Thoracic aorta (tissue), 2 donors: ENCODE data around the gene MTMR12. TPM values are rescaled to one million over a fixed set of nuclear protein-coding genes. Genes with fewer than 3 reads are reported as not detected.

Source experiments
- ATAC-seq: fragments of 150-250 bp; one replicate; pipeline ENCODE4 v1.8.0; 2017; ENCODE audit warnings: low read depth; ENCODE audit not compliant: insufficient number of reproducible peaks, low FRiP score
- DNase-seq: peaks from one replicate; pipeline ENCODE4 v3.0.0-alpha.2; 2020; ENCODE audit warnings: low spot score
- H3K27ac ChIP-seq, 2 donors: fragments of 200-600 bp; sonication (generic); 1 replicate in 1 of 2; 2 replicates in 1 of 2; pipeline ENCODE4 v1.5.1; 2016; ENCODE audit warnings: mild to moderate bottlenecking in 2 of 2, moderate library complexity in 2 of 2
- H3K27me3 ChIP-seq: fragments of 200-600 bp; sonication (generic); replicated peaks from 2 replicates; pipeline ENCODE4 v1.6.0; 2016; ENCODE audit warnings: mild to moderate bottlenecking; ENCODE audit not compliant: insufficient read depth
- H3K36me3 ChIP-seq: fragments of 200-600 bp; sonication (generic); one replicate; pipeline ENCODE4 v1.5.1; 2016
- H3K4me1 ChIP-seq, 2 donors: fragments of 200-600 bp; sonication (generic); 1 replicate in 1 of 2; 2 replicates in 1 of 2; pipeline versions ENCODE4 v1.5.1 to v1.6.0; 2016; ENCODE audit warnings: low read depth in 2 of 2, mild to moderate bottlenecking in 1 of 2; ENCODE audit not compliant: control insufficient read depth in 1 of 2
- H3K4me3 ChIP-seq: fragments of 200-600 bp; sonication (generic); 2 replicates; pipeline ENCODE4 v1.5.1; 2016; ENCODE audit warnings: mild to moderate bottlenecking
- H3K9me3 ChIP-seq: fragments of 200-600 bp; sonication (generic); 2 replicates; pipeline ENCODE4 v1.5.1; 2016
- total RNA-seq, 2 donors: library from RNA; depleted of rRNA; stranded (reverse); fragments of >200 nt; gene quantifications; one replicate each; pipeline versions ENCODE4 v1.1.0 to v1.2.3, GENCODE V29; 2016
- TF ChIP-seq, protein P1 (sequence below): fragments of 200-600 bp; sonication (generic); IDR thresholded peaks from one replicate; pipeline ENCODE4 v1.5.1; 2019; ENCODE audit warnings: antibody characterized with exemption

MTMR12 gene
- total RNA-seq, 2 donors from 2014 or later: 23.6 to 45.0 TPM

DNA sequence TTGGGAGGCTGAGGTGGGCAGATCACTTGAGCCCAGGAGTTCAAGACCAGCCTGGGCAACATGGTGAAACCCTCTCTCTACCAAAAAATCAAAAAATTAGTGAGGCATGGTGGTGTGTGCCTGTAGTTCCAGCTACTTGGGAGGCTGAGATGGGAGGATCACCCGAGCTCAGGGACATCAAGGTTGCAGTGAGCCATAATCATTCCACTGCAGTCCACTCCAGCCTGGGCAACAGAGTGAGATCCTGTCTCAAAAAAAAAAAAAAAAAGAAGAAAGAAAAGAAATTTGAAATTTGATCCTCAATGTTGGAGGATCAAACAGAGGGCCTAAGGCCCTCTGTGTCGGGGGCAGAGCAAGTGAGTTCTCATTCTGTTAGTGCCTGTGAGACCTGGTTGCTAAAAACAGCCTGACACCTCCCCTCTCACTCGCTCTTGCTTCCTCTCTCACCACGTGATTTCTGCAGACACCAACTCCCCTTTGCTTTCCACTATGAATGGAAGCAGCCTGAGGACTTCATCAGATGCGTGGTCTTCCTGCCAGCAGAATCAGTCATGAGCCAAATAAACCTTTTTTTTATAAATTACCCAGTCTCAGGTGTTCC, 130.2 kb downstream of the MTMR12 start:
- TF ChIP-seq, protein P1, sequence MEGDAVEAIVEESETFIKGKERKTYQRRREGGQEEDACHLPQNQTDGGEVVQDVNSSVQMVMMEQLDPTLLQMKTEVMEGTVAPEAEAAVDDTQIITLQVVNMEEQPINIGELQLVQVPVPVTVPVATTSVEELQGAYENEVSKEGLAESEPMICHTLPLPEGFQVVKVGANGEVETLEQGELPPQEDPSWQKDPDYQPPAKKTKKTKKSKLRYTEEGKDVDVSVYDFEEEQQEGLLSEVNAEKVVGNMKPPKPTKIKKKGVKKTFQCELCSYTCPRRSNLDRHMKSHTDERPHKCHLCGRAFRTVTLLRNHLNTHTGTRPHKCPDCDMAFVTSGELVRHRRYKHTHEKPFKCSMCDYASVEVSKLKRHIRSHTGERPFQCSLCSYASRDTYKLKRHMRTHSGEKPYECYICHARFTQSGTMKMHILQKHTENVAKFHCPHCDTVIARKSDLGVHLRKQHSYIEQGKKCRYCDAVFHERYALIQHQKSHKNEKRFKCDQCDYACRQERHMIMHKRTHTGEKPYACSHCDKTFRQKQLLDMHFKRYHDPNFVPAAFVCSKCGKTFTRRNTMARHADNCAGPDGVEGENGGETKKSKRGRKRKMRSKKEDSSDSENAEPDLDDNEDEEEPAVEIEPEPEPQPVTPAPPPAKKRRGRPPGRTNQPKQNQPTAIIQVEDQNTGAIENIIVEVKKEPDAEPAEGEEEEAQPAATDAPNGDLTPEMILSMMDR: no peak
- no peak overlapping the region for H3K4me3 ChIP-seq
- no peaks in the 10 kb centered on the region for H3K36me3 ChIP-seq
- no peaks in the 10 kb centered on the region for H3K27me3 ChIP-seq
- H3K9me3 ChIP-seq: peaks cover 3% of the 10 kb centered on the region
- H3K4me1 ChIP-seq: no peaks in the 10 kb centered on the region
- DNase-seq: no peak
- no peak for ATAC-seq
- H3K27ac ChIP-seq: no peak overlapping the region

Other genes starting within 250 kb of the MTMR12 start
- 100 to 1,000 TPM in 1 of 2 donors, 10 to 100 TPM in 1; 71.8 to 113 TPM for gene GOLPH3, start 138.6 kb downstream of the MTMR12 start, total RNA-seq
- 10 to 100 TPM; 54.2 to 78.6 TPM for gene ZFR, start 131.8 kb upstream of the MTMR12 start, total RNA-seq